ENCODE results near the gene ZC3HAV1L. TPM values are rescaled to one million over a fixed set of nuclear protein-coding genes. Genes with fewer than 3 reads are reported as not detected.
A peak's percentile ranks its signal among the peaks of the same experiment; 100 is the strongest.
"Not testable (repeated sequence)": the region's sequence is repeated elsewhere in the genome, so short reads cannot be mapped to it uniquely, and the experiment has no call there.

ZC3HAV1L gene, protein sequence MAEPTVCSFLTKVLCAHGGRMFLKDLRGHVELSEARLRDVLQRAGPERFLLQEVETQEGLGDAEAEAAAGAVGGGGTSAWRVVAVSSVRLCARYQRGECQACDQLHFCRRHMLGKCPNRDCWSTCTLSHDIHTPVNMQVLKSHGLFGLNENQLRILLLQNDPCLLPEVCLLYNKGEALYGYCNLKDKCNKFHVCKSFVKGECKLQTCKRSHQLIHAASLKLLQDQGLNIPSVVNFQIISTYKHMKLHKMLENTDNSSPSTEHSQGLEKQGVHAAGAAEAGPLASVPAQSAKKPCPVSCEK
- polyA plus RNA-seq (ENCODE audit: insufficient read length), result 16.2 TPM

DNA sequence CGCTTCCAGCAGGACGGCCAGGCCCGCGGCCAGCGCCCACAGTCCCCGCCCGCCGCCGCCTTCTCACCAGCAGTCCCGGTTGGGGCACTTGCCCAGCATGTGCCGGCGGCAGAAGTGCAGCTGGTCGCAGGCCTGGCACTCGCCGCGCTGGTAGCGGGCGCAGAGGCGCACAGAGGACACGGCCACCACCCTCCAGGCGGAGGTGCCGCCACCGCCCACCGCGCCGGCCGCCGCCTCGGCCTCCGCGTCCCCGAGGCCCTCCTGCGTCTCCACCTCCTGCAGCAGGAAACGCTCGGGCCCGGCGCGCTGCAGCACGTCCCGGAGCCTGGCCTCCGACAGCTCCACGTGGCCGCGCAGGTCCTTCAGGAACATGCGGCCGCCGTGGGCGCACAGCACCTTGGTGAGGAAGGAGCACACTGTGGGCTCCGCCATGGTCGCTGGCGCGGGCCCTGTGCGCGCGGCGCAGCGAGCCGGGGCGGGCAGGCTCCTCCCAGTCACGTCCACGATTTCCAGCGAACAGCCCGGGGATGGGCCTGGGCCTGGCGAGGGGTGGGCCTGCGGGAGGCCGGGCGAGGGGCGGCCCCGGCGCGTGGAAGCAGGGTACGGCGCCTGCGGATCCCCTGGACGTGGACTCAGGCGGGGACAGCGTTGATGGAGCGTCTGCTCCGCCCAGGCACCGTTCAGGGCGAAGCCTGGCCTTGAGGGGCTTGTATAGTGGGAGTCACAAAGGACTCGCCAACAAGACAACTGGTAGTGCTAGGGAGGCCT, at the start of gene ZC3HAV1L:
ZC3HAV1L (minus strand) TSS at position 457 of the 768 bp plus-strand sequence; CDS start at position 432, 25 bp downstream.
- DNase-seq, result peak; percentile 88

DNA sequence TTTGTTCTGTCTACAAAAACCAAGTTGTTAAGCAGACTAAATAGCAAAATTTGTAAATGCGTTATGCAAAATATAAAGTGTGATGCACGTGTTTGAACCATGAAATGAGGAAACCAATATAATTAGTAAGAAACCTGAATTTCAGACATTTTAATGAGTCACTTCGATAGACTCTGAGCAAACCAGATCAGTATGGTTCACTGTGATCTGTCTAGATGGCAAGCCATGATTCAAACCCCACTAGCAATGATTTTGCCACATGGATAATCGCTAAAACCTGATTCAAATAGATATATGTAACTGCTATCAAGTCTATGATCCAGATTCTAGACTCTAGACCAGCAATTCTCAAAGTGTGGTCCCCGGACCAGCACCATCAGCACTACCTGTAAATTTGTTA, 48.9 kb upstream of the ZC3HAV1L start:
- no peak for DNase-seq

DNA sequence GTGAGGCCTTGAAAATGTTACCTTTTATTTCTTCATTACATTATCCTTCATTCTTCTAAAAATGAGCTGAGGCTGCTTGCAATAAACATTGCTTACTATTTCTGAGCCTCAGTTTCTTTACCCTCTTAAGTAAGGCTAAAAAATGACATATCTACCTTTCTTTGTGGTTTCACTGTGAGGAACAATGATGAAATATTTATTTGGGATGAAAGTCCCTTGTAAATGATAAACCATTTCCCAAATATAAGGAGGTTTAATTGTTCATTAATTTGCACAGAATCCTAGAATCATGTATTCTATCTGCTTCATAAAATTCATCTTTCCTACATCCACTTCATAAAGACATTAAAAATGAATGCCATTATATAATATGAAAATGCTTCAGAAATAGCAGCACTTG, 45.7 kb upstream of the ZC3HAV1L start:
- no peak for DNase-seq

DNA sequence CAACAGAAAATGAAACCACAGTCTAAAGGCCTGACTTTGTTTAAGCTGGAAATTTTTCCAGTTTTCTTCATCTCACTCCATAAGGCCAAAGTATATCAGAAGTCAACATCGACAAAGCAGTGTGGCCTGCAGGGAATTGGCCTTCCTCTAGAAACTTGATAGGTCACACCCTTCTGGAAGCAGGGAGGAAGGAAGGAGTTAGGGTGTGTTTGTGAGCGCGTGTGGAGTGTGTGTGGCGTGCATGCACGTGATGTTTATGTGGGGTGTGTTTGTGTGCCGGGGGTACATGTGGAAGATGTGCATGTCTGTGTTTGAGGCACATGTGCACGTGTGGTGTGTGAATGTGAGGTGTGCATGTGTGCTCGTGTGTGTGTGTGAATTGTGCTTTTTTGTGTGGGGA, 45.1 kb upstream of the ZC3HAV1L start:
- DNase-seq, result no peak

DNA sequence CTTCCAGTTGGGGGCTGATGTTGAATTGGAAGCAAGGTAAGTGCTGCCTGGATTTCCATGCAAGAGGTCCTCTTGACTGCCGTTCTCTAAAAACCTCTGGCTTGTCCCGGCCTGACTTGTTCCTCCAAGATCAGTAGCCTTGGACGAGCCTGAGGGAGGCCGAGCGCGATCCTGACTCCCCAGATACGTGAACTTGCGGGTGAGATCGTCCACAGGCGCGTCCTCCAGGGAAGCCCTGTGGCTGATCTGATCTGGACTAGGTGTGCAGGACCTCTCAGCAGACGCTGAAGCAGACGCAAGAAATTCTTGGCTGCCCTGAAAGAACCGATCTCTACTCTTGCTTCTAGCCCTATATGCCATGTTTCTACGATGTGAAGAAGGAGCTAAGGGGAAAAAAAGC, 44.0 kb upstream of the ZC3HAV1L start:
- DNase-seq, result no peak

DNA sequence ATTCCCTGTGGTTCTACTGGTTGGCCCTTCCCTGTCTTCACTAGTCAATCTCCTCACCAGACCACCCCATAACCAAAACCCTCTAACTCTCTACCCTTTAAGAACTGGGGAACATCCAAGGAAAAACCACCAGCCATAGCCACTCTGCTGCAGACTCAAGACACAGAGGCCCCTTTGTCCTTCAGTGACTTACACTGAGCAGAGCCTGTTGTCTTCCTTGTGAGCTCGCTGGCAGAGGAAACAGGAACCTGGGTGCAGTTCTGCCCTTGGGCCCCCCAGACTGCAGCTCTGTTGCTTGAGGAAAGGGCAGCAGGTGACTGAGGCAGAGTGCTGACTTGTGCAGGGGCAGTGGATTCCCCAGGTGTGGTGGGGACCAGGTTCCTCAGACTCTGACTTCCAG, 43.1 kb upstream of the ZC3HAV1L start:
- no peak for DNase-seq

DNA sequence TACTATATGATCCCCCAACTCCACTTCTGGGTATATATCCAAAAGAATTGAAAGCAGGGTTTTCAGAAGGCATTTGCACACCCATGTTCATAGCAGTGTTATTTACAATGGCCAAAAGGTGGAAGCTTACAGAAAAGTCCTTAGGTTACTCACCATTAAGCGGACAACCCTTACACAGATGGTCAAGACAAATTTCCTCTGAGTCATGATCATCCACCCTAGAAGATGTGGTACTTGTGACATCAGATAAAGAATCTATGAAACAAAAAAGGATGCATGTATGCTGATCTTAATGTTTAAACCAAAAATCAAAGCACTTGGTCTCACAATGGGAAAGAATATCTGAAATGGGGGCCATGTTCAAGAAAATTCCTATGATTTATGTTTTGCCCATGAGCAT, 42.6 kb upstream of the ZC3HAV1L start:
- DNase-seq, result no peak

DNA sequence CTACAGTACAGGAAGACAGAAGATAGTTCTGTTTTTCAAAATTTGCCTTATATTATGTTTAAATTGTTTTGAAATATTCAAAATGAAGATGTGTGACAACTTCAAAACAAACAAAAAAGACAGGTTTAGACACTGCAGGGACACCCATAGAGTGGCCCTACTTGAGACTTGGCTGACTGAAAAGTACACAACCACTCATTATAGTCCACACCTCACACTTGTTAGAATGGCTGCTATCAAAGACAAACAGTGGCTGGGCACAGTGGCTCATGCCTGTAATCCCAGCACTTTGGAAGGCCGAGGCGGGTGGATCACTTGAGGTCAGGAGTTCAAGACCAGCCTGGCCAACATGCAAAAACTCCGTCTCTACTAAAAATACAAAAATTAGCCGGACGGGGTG, 41.9 kb upstream of the ZC3HAV1L start:
- DNase-seq, result not testable (repeated sequence)

DNA sequence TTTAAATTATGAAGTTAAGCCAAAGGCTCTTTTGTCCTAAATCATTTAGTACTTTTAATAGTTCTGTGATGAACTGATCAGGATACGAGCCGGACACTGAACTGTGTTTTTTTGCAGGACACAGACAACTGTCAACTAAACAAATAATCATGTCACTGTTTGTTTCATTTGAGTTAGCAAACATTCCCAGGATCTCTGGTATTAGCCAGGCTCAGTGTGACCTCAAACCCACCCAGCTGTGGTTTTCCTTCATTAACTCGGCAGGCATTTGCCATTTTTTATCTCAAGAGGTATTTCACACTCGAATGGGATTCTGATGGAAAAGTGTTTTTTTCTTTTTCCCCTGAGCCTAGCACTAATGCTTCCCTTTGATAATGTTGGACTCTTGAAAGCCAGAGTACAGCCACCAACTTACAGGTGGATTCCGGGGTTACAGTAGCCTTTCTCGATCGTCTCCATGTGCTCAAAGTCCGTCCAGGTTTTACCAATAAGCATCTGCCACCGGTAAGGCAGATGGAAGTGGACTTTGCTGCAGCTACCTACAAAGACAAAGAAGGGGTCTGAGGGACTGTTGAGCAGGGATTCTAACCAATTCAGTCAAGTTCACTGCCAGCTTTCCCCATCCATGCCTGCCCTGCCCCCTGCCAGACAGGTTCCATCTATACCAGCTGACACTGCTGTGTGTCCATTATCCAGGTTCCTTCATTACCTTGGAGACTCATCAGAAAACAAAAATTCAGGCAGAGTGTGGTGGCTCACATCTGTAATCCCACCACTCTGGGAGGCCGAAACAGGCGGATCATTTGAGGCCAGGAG, 40.2 kb upstream of the ZC3HAV1L start:
- no peak for DNase-seq

DNA sequence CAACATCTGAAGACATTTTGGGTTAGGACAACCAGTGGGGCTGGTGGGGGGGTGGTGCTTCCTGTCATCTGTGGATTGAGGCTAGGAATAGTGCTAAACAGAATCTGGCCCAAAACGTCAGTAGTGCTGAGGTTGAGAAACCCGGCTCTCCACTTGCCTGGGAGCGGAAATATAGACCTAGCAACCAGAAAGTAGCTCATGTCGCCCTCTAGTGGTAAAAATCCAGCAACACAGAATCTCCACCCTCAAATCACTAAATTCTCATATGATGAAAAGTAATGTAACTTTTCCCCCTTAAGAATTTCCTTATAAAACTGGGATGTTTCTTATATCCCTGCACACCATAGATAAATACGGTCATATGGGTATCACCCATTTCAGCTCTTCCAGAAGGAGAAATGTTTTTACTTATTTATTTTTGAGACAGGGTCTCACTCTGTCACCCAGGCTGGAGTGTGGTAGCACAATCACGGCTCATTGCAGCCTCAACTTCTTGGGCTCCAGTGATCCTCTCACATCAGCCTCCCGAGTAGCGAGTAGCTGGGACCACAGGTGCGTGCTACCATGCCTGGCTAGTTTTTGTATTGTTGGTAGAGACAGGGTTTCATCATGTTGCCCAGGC, 39.3 kb upstream of the ZC3HAV1L start:
- peak; percentile 81 for DNase-seq

DNA sequence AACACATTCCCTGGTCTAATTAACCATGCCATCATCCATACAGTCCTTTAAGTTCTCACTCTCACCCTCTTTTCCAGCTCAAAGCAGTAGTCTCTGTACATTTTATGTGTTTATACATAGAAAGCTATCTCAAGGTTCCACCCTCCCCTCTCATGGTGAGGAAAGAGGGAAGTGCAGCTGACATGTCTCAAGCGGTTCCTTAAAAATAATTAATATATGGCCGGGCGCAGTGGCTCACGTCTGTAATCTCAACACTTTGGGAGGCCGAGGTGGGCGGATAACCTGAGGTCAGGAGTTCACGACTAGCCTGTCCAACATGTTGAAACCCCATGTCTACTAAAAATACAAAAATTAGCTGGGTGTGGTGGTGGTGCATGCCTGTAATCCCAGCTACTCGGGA, 37.0 kb upstream of the ZC3HAV1L start:
- no peak for DNase-seq

DNA sequence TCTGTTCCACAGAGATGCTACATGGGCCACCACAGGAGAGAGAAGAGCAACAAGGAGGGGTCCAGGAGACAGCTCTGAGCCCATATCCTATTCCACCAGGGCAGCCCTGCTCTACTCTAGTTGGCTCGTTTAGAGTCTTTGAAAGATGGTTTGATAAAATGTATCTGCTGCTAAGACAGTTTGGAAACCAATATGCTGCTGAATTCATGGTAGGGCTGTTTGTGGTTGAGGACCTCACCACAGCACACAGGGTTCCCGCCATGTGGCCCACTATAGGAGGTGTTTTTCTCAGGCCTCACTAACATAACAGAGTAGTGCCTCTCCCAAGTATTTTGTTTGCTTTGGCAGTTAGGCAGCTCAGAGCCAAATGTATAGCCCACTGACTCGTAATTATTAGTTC, 35.8 kb upstream of the ZC3HAV1L start:
- DNase-seq, result no peak

DNA sequence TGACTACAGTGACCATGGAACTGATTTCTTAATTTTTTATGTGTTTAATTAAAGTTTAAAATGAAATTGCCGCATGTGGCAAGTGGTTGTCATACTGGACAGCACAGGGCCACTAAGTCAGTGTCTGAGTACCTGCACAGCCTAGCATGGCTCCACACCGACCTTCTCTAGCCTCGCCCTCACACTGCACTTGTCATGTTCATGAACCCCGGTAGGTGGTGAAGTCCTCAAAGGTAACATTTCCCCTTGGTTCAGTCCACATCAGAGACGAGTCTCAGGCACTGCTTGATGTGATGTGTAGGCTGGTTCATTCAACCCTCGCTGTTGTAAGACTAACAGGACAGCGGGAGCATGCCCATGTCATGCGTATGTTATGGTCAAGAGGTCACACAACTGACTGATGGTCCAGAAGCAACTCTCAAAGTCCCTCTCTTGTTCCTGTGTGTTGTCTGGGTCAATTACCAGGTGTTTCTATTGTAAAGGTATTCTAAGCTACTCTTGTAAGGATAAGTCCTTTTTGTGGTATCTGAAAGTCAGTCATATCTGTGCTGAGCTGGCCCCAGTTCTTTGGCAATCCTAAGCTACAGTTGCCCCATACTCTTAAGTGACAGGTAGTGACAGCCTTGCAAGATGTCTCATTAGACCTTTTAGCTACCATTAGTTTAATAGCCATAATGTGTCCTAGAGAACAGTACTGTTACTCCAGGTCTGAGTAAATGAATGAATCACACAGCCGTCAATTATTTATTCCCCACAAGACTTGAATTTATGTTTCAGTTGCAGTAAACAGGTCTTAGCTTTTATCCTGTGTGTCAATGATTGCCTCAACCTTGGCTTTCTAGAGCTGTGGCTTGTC, 32.9 kb upstream of the ZC3HAV1L start:
- no peak for DNase-seq

DNA sequence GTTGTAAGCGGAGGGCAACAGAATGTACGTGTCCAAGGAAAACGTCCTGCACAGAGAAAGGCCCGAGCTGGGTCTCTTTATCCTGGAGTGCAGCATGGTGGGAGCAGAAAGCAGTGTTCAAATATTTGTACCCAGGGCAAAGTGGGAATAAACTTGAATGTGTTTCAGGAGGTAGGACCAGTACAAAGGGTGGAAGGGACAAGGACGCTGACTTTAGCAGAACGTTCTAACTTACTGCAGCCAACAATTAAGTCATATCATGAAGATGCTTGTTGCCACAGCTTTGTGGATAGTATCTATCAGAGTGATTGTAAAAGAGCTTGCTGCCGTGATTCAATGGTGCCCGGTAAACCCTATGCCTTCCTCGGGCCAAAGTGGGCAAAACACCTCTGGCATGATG, 30.5 kb upstream of the ZC3HAV1L start:
- DNase-seq, result no peak

DNA sequence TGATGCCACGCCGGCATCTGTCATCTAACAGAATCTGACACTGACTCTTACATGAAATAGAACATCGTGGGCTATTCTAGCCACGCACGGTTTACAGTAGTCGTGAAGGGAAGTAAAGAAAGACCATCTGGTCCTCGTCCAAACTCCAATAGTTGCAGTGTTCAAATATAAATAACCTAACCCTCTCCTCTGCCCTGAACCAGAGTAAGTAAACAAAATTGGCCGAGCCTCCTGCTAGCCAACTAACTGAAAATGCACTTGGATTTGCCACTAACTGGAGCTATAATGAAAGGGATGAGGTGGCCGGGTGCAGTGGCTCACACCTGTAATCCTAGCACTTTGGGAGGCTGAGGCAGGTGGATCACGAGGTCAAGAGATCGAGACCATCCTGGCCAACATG, 29.5 kb upstream of the ZC3HAV1L start:
- no peak for DNase-seq

DNA sequence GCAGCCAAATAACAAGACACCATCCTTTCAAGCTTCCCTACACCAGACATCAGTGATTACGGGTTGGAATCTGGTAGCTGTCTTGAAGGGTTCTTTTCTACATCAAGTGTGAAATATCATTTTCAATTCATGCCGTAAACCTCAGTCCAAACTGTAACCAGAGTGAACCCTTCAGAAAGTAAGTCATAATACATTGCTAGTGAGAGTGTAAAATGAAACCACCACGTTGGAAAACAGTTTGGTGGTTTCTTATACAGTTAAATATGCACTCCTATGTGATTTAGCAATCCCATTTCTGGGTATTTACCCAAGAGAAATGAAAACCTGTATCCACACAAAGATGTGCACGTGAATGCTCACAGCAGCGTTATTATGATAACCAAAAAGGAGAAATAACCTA, 25.6 kb upstream of the ZC3HAV1L start:
- DNase-seq, result no peak

DNA sequence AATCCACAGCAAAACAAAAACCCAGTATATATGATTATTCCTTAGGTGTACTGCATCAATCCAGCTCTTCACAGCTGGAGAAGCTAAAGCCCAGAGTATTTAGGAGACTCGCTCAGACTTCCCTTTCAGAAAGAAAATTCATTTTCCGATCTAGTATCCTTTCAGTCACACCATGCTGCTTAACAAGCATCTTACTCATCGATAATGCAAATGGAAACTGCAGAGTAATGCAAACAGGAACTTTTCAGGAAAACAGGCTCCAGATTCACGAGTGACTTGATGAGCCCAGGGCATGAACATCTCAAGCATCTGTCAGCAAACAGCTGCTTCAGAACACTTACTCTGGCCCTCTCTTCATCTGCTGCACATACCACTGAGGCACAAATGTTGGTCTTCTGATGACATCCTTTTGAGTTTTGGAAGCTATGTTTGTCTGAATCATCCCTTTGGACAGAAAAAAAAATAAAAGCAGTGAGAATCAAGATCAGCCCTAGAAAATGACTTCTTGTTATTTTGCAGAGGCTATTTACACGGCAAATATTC, 24.9 kb upstream of the ZC3HAV1L start:
- no peak for DNase-seq

DNA sequence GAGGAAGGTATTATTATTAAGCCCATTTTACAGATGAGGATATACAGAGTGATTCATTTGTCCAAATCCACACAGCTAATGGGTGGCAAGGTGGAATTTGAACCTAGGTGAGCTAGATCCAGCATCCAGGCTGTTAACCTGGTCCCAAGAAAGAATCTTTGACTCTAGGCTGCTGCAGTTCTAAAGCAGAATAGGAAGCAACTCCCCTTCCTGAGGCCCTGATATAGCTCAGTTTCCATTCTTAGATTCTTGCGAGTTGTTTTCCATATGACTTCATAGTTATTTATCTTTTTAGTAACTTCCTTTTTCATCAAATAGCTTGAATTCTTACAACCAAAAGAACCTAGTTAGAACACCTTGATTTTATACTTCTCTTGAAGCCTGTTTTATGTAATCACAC, 24.1 kb upstream of the ZC3HAV1L start:
- no peak for DNase-seq

DNA sequence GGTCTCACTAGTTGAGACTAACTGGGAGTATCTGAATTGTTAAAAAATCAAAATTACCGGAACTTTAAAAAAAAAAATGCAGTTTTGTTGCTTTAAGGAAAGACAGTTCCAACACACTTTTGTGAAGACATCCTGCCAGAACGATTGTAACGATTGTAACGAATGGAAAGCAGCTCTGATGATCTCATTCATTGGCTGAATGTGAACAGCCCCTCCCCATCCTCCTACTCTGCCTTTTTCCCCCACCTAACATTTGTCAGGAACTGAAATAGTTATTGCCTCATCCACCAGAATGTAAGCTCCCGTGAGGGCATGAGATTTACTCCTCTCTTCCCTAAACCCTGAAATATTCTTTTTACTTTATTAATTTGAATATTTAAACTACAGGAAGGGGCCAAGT, 23.1 kb upstream of the ZC3HAV1L start:
- peak; percentile 83 for DNase-seq

DNA sequence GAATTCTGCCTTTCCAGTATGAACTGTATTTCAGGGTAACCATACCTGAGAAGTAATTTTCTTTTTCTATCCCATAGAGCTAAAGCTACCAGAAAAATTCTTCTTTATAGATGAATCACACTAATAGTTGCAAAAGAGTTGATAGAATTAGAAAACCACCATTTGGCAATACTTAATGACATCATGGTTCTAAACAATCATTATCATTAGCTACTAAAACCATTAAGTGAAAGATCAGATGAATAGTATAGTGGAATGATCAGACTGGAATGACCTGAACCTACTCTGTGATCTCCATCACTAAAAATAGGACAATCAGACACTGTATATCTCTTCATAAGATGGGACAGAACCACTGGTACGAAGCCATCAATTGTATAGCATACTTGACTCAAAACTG, 19.8 kb upstream of the ZC3HAV1L start:
- no peak for DNase-seq

DNA sequence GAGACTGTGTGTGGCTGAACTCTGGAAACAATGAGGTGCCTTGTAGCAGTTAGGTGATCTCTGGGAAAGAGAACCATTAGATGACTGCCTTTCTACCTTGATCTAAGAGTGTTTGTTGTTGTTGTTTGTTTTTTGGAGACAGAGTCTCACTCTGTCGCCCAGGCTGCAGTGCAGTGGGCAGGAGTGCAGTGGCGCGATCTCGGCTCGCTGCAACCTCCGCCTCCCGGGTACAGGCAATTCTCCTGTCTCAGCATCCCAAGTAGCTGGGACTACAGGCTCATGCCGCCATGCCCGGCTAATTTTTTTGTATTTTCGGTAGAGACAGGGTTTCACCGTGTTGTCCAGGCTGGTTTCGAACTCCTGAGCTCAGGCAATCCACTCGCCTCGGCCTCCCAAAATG, 18.8 kb upstream of the ZC3HAV1L start:
- DNase-seq, result not testable (repeated sequence)

DNA sequence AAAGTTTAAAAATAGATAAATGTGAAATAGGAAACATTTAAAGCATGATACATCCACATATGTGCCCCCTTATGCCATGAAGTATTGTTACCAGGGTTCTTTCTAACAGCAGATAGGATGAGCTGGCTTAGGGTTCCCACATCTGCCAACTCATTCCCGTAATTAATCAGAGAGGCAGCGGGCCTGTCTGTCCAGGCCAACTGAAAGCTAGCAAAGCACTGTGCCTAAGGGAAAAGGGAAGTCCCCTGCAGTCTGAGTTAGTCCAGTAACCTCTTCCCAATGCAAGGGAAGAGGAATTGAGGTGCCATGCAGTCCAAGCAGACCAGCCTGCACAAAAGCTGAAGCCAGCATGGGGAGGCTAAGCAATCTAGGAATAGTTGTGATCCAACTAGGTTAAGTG, 18.3 kb upstream of the ZC3HAV1L start:
- no peak for DNase-seq
